Vagina (tissue), 2 donors: ENCODE measurements around the gene EEIG2. TPM values are rescaled to one million over a fixed set of nuclear protein-coding genes. Genes with fewer than 3 reads are reported as not detected.

Experiments used
- DNase-seq, 2 donors: peaks; one replicate each; pipeline ENCODE4 v3.0.0-alpha.2; 2017; ENCODE audit errors: extremely low spot score in 2 of 2
- H3K27ac ChIP-seq: fragments of 200-600 bp; sonication (generic); one replicate; pipeline ENCODE4 v1.5.1; 2019
- H3K27me3 ChIP-seq: fragments of 200-600 bp; sonication (generic); one replicate; pipeline ENCODE4 v1.5.1; 2019
- H3K36me3 ChIP-seq, 2 donors: fragments of 200-600 bp; sonication (generic); one replicate each; pipeline ENCODE4 v1.5.1; 2017 to 2019
- H3K4me1 ChIP-seq: fragments of 200-600 bp; sonication (generic); one replicate; pipeline ENCODE4 v1.5.1; 2019
- H3K4me3 ChIP-seq, 2 donors: fragments of 200-600 bp; sonication (generic); 1 replicate in 1 of 2; 2 replicates in 1 of 2; pipeline ENCODE4 v1.5.1; 2016 to 2019
- H3K9me3 ChIP-seq: fragments of 200-600 bp; sonication (generic); one replicate; pipeline ENCODE4 v1.5.1; 2019
- POLR2A ChIP-seq, 2 donors: fragments of 450-650 bp; IDR thresholded peaks; one replicate each; pipeline ENCODE4 v1.6.1; 2017; ENCODE audit warnings: antibody characterized with exemption in 2 of 2, mild to moderate bottlenecking in 2 of 2, moderate library complexity in 2 of 2
- POLR2AphosphoS5 ChIP-seq, 2 donors: sonication (generic); formaldehyde crosslinking; IDR thresholded peaks; one replicate each; pipeline ENCODE4 v1.9.0; 2017; ENCODE audit warnings: antibody characterized with exemption in 2 of 2, mild to moderate bottlenecking in 2 of 2, low read depth in 1 of 2; ENCODE audit not compliant: insufficient read depth in 1 of 2
- intact Hi-C: fragments of 100-400 bp; cut with DNase I; formaldehyde crosslinking; loops from one replicate; pipeline ENCODE4 v1.15.1; 2023
- total RNA-seq: library from RNA; depleted of rRNA; stranded (reverse); fragments of >200 nt; gene quantifications from one replicate; pipeline ENCODE4 v1.2.3, GENCODE V29; 2016
- TF ChIP-seq, protein P1 (sequence below), 3 experiments: fragments of 450-650 bp in 2 of 3; fragments of 200-600 bp in 1 of 3; sonication (generic) in 1 of 3; IDR thresholded peaks; one replicate each; pipeline ENCODE4 v1.5.1; 2017 to 2019; ENCODE audit warnings: antibody characterized with exemption in 3 of 3, mild to moderate bottlenecking in 2 of 3, moderate library complexity in 2 of 3

The EEIG2 gene
- total RNA-seq, 1 donor from 2014 or later: 11.5 TPM

DNA sequence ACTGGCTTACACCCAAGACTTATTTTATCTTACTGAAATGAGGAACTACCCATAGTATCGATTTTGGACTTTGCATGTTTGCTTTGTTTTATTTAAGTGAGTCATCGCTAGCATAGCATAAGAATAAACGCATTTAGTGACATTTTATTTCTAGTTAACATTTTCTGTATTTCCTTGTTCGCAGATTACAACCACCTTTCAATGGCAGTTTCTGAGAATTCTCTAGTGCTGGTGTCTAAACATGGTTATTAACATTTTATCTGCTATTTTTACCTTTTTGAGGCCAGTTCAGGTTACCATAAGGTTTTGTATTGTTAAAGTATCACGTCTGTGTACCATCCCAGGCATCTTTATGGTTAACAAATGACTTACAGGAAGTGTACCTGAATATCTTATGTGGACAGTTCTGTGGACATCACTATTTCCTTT, 24.5 kb downstream of the EEIG2 start:
- no peak for DNase-seq
- Histone ChIP-seq H3K4me3 (no peak overlapping the region), H3K27me3 (no peaks in the 10 kb centered on the region), H3K27ac (no peak overlapping the region), H3K36me3 (no peaks in the 10 kb centered on the region), H3K9me3 (peaks cover 4% of the 10 kb centered on the region), H3K4me1 (peaks cover 6% of the 10 kb centered on the region)
- no peak for TF ChIP-seq POLR2A (IDR thresholded peaks at IDR 0.05)
- TF ChIP-seq, protein P1, sequence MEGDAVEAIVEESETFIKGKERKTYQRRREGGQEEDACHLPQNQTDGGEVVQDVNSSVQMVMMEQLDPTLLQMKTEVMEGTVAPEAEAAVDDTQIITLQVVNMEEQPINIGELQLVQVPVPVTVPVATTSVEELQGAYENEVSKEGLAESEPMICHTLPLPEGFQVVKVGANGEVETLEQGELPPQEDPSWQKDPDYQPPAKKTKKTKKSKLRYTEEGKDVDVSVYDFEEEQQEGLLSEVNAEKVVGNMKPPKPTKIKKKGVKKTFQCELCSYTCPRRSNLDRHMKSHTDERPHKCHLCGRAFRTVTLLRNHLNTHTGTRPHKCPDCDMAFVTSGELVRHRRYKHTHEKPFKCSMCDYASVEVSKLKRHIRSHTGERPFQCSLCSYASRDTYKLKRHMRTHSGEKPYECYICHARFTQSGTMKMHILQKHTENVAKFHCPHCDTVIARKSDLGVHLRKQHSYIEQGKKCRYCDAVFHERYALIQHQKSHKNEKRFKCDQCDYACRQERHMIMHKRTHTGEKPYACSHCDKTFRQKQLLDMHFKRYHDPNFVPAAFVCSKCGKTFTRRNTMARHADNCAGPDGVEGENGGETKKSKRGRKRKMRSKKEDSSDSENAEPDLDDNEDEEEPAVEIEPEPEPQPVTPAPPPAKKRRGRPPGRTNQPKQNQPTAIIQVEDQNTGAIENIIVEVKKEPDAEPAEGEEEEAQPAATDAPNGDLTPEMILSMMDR (IDR thresholded peaks at IDR 0.05): no peak
- TF ChIP-seq POLR2AphosphoS5 (IDR thresholded peaks at IDR 0.05; ENCODE audit: insufficient read depth in 1 of 2, low read depth in 1 of 2): no peak
- intact Hi-C loops: no loop called here

DNA sequence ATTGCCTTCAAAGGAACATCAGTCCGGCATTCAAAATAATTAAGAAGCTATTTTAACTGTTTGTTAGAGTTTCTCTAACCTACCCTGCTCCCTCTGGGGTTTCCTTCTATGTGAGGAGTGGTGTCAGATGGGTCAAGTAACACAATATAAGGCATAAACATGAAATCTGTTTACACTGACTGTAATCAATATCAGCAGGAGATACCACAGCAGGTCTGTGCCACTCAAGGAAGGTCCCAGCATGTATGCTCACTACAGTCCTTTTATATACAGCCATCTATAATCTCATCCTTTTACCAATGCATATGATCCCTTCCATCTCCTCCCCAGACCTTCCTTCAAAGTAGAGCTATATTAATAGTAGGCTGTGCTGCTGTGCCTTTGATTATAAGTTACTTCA, 25.4 kb downstream of the EEIG2 start:
- peaks cover 4% of the 10 kb centered on the region for H3K9me3 ChIP-seq
- TF ChIP-seq POLR2AphosphoS5 (IDR thresholded peaks at IDR 0.05; ENCODE audit: insufficient read depth in 1 of 2, low read depth in 1 of 2) (no peak), POLR2A (IDR thresholded peaks at IDR 0.05) (no peak)
- no peak for DNase-seq
- H3K36me3 ChIP-seq: no peaks in the 10 kb centered on the region
- no peak overlapping the region for H3K27ac ChIP-seq
- intact Hi-C loops: no loop called here
- H3K27me3 ChIP-seq: no peaks in the 10 kb centered on the region
- H3K4me1 ChIP-seq: peaks cover 12% of the 10 kb centered on the region
- no peak overlapping the region for H3K4me3 ChIP-seq

DNA sequence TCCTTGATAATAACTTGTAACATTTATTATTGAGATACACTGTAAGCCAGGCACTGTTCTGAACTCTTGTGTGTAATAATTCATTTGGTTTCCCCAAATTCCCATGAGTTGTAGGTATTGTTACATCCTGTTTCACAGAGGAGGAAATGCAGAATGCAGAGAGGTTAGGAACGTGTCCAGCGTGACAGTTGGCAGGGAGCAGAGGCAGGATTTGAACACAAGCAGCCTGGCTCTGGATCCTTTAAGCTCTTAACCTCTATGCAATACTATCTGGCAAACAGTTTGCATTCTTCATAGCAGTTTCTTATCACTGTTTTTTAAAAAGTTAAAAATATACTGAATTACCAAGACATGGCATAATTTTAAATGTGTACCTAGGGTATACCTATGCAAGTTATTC, 30.5 kb downstream of the EEIG2 start:
- intact Hi-C loops: no loop called here
- DNase-seq: no peak
- Histone ChIP-seq H3K4me1 (peaks cover 30% of the 10 kb centered on the region), H3K27me3 (no peaks in the 10 kb centered on the region), H3K27ac (peak overlapping the region; percentile 17), H3K4me3 (no peak overlapping the region), H3K9me3 (no peaks in the 10 kb centered on the region), H3K36me3 (no peaks in the 10 kb centered on the region)
- TF ChIP-seq POLR2AphosphoS5 (IDR thresholded peaks at IDR 0.05; ENCODE audit: insufficient read depth in 1 of 2, low read depth in 1 of 2): no peak
- TF ChIP-seq POLR2A (IDR thresholded peaks at IDR 0.05): no peak

DNA sequence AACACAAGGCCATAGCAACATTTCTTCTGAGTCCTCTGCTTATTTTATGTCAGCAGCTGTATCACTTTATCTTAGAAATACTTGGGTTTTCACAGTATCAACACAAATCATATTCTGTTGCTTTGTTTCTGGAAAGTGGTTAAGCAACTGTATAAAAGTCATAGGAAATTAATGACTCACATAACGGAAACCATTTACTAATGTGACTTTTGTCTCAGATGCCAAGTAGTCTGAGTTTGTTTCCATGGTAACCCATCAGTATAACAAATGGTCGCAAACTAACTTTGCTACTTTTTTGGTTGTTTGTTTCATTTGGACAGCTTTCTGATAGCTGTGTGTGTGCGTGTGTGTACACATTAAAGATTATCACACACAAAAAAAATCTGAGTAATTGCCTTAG, 31.1 kb downstream of the EEIG2 start:
- Histone ChIP-seq H3K9me3 (no peaks in the 10 kb centered on the region), H3K36me3 (no peaks in the 10 kb centered on the region), H3K27ac (peak overlapping the region; percentile 17), H3K4me1 (peaks cover 33% of the 10 kb centered on the region), H3K4me3 (no peak overlapping the region), H3K27me3 (no peaks in the 10 kb centered on the region)
- DNase-seq: no peak
- intact Hi-C loops: no loop called here
- peak in 1 of 2 donors; percentile 56 for TF ChIP-seq POLR2AphosphoS5 (IDR thresholded peaks at IDR 0.05; ENCODE audit: insufficient read depth in 1 of 2, low read depth in 1 of 2)
- no peak for TF ChIP-seq POLR2A (IDR thresholded peaks at IDR 0.05)

DNA sequence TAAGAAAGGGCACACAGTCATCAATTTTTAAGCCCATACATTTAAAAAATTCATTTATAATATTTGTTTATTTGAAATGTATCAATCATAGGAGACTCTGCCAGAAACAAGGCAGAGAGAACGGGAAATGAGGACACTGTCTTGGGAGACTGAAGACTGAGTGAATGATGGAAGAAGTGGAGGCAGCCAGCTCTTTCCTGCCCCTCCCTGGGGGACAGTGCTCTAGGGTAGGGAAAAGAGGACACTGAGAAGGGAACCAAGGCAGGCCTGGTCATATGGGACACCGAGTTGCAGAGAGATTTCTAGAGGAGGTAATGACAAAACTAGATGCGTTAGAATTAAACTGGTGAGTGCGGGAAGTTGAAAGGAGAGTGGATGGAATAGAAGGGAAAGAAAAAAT, 31.6 kb downstream of the EEIG2 start:
- no peak for DNase-seq

DNA sequence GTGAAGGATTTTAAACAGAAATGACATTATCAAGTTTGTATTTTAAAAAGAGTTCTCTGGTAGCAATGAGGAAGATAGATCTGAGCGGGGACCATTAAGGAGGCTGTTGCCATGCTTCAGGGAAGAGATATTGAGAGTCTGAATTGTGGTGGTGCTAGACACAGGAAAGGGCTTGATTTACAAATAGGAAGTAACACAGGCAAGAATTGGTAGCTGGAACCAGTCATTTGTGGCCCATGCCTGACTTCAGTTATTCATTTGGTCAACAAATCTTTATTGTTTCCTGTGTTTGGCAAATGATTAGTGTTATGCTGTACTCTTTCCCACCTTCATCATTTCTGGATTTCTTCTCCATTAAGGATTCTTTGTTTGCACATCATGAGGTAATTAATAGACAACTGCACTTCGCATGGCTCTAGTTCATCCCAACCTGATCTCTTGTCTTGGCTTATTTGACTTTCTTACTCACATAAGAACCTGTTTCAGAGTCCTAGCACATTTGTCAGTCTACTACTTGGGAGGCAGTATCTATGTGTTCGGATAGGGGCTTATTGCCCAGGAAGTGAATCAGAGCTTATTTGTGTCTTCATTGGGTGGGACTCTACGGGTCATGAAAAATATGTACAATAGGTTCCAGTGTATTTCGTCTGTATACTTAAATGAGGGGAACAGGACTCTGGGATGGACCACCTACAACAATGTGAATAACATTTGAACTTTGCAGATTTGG, 32.3 kb downstream of the EEIG2 start:
- H3K27ac ChIP-seq: no peak overlapping the region

More for the DNA sequence above, 31.6 kb downstream of the EEIG2 start:
- H3K27ac ChIP-seq: peak overlapping the region; percentile 17
- TF ChIP-seq, protein P1 (IDR thresholded peaks at IDR 0.05): no peak
- no peak for TF ChIP-seq POLR2AphosphoS5 (IDR thresholded peaks at IDR 0.05; ENCODE audit: insufficient read depth in 1 of 2, low read depth in 1 of 2)
- no peak for TF ChIP-seq POLR2A (IDR thresholded peaks at IDR 0.05)
- H3K4me3 ChIP-seq: no peak overlapping the region
- H3K36me3 ChIP-seq: no peaks in the 10 kb centered on the region
- intact Hi-C loops: no loop called here
- no peaks in the 10 kb centered on the region for H3K9me3 ChIP-seq
- peaks cover 36% of the 10 kb centered on the region for H3K4me1 ChIP-seq
- H3K27me3 ChIP-seq: no peaks in the 10 kb centered on the region

More for the DNA sequence above, 32.3 kb downstream of the EEIG2 start:
- no peak for DNase-seq
- Histone ChIP-seq H3K36me3 (no peaks in the 10 kb centered on the region), H3K4me1 (peaks cover 40% of the 10 kb centered on the region), H3K9me3 (no peaks in the 10 kb centered on the region), H3K4me3 (no peak overlapping the region), H3K27me3 (no peaks in the 10 kb centered on the region)
- intact Hi-C loops: no loop called here
- TF ChIP-seq, protein P1 (IDR thresholded peaks at IDR 0.05): no peak
- TF ChIP-seq POLR2AphosphoS5 (IDR thresholded peaks at IDR 0.05; ENCODE audit: insufficient read depth in 1 of 2, low read depth in 1 of 2) (no peak), POLR2A (IDR thresholded peaks at IDR 0.05) (no peak)
